WERI-Rb-1 (cell line): Measurements from ENCODE around the gene CDYL.

Experiments
- DNase-seq: peaks from one replicate; pipeline ENCODE4 v3.0.0-alpha.2; 2020
- H3K27ac ChIP-seq: fragments of 250-450 bp; sonication (Bioruptor Pico); 2 replicates; pipeline ENCODE4 v1.5.1; 2020; ENCODE audit warnings: mild to moderate bottlenecking, moderate library complexity
- H3K27me3 ChIP-seq: fragments of 250-450 bp; sonication (Bioruptor Pico); 2 replicates; pipeline ENCODE4 v1.5.1; 2021; ENCODE audit warnings: mild to moderate bottlenecking, low read depth, moderate library complexity; ENCODE audit not compliant: insufficient read depth, severe bottlenecking
- H3K36me3 ChIP-seq: fragments of 250-450 bp; sonication (Bioruptor Pico); 2 replicates; pipeline ENCODE4 v1.5.1; 2020; ENCODE audit warnings: mild to moderate bottlenecking, moderate library complexity
- H3K4me3 ChIP-seq: 2 replicates; pipeline ENCODE4 v1.5.1; 2011; ENCODE audit warnings: low read depth, mild to moderate bottlenecking, control low read depth, low read length
- H3K9me3 ChIP-seq: fragments of 250-450 bp; sonication (Bioruptor Pico); 2 replicates; pipeline ENCODE4 v1.5.1; 2021; ENCODE audit warnings: mild to moderate bottlenecking, moderate library complexity; ENCODE audit not compliant: severe bottlenecking
- CTCF ChIP-seq: IDR thresholded peaks from 2 replicates; pipeline ENCODE4 v1.5.1; 2011; ENCODE audit warnings: low read depth, mild to moderate bottlenecking, control low read depth, inconsistent platforms, low read length

CDYL gene

GRCh38 chr6:4817551-4817950, 41.3 kb downstream of the CDYL start:
- Histone ChIP-seq H3K27ac (no peak overlapping the region), H3K4me3 (no peak overlapping the region), H3K36me3 (no peaks in the 10 kb centered on the region), H3K9me3 (no peaks in the 10 kb centered on the region), H3K27me3 (no peaks in the 10 kb centered on the region)
- DNase-seq = no peak
- no peak for TF ChIP-seq CTCF

- DNase-seq = no peak
- no peak for TF ChIP-seq CTCF
- H3K4me3 ChIP-seq = no peak overlapping the region
- H3K36me3 ChIP-seq = no peaks in the 10 kb centered on the region
- no peak overlapping the region for H3K27ac ChIP-seq
- H3K27me3 ChIP-seq = no peaks in the 10 kb centered on the region
- no peaks in the 10 kb centered on the region for H3K9me3 ChIP-seq
Measured at GRCh38 chr6:4818272-4818938, 42.2 kb downstream of the CDYL start.

- H3K9me3 ChIP-seq = no peaks in the 10 kb centered on the region
- H3K27me3 ChIP-seq = no peaks in the 10 kb centered on the region
- no peak for TF ChIP-seq CTCF
- H3K27ac ChIP-seq = no peak overlapping the region
- no peak overlapping the region for H3K4me3 ChIP-seq
- no peaks in the 10 kb centered on the region for H3K36me3 ChIP-seq
- DNase-seq = no peak
Measured at GRCh38 chr6:4819706-4820283, 43.6 kb downstream of the CDYL start.

DNA sequence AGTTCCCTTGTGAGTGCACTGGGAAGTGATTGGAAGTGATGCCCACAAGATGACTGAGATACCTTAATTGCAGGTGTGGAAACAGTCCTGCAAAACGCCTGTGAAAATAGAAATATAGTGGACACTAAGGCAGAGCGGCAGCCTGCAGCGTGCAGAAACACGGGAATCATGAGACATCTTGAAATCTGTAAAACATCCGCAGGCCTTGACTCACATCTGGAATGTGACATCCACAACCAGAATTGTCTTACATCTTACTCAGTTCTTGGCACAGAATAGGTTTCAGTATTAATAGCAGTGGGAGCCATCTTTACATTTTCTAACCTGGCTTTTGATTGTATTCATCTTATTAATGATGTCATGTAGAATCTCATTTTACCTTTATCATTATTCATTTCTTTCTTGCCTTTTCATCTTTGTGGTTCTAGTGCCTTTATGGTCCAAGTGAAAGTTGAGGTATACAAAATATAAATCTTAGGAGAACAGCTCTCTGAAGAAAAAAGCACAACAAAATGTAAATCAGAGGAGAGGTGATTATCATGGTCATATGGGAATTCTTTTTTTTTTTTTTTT, 44.6 kb downstream of the CDYL start:
- no peak overlapping the region for H3K4me3 ChIP-seq
- H3K9me3 ChIP-seq = no peaks in the 10 kb centered on the region
- no peaks in the 10 kb centered on the region for H3K27me3 ChIP-seq
- TF ChIP-seq CTCF = no peak
- H3K36me3 ChIP-seq = no peaks in the 10 kb centered on the region
- no peak for DNase-seq
- H3K27ac ChIP-seq = no peak overlapping the region

DNA sequence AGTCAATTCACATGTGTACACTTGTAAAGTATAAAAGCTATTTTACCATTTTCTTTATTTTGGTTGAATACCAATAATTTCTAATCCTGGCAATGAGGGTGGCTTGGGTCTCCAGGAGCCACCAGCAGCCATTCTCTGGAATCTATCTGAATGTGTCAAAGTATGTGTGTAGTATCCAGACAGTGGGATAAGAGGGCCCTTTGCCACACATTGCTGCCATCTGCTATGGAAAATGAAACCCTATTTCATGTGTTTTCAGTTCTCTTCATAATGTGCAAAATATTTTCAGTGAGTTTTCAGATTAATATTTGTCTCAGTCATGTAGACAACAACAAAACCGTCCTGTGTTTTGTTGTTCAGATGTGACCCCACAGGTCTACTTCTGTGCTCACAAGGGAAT, 46.3 kb downstream of the CDYL start:
- no peak for DNase-seq
- TF ChIP-seq CTCF = no peak
- H3K9me3 ChIP-seq = no peaks in the 10 kb centered on the region
- no peak overlapping the region for H3K4me3 ChIP-seq
- no peak overlapping the region for H3K27ac ChIP-seq
- no peaks in the 10 kb centered on the region for H3K36me3 ChIP-seq
- no peaks in the 10 kb centered on the region for H3K27me3 ChIP-seq

DNA sequence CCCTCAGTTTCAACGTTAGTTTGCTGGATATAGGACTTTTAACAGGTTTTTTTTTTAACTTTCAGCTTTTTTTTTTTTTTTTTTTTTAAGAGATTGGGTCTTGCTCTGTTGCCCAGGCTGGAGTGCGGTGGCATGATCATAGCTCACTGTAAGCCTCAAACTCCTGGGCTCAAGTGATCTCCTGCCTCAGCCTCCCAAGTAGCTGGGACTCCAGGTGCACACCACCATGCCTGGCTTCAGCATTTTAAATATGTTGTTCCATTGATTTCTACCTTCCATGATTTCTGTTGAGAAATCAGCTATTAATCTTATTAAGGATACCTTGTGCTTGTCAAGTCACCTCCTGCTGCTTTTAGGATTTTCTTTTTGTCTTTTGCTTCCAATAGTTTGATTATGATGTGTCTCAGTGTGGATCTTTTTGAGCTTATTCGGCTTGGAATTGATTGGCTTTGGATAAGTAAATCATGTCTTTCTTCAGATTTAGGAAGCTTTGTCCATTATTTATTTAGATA, 52.0 kb downstream of the CDYL start:
- H3K4me3 ChIP-seq = no peak overlapping the region
- no peaks in the 10 kb centered on the region for H3K36me3 ChIP-seq
- no peak overlapping the region for H3K27ac ChIP-seq
- TF ChIP-seq CTCF = no peak
- no peak for DNase-seq
- no peaks in the 10 kb centered on the region for H3K27me3 ChIP-seq
- H3K9me3 ChIP-seq = peaks cover 15% of the 10 kb centered on the region
